ENCODE measurements around the gene MUC6. TPM values are rescaled to one million over a fixed set of nuclear protein-coding genes. Genes with fewer than 3 reads are reported as not detected.

The MUC6 gene
- total and polyA plus RNA-seq, 2 of the 8 experiments (the other 6 are each of a cell fraction or from before 2014, with no cell fraction given) = not detected

DNA sequence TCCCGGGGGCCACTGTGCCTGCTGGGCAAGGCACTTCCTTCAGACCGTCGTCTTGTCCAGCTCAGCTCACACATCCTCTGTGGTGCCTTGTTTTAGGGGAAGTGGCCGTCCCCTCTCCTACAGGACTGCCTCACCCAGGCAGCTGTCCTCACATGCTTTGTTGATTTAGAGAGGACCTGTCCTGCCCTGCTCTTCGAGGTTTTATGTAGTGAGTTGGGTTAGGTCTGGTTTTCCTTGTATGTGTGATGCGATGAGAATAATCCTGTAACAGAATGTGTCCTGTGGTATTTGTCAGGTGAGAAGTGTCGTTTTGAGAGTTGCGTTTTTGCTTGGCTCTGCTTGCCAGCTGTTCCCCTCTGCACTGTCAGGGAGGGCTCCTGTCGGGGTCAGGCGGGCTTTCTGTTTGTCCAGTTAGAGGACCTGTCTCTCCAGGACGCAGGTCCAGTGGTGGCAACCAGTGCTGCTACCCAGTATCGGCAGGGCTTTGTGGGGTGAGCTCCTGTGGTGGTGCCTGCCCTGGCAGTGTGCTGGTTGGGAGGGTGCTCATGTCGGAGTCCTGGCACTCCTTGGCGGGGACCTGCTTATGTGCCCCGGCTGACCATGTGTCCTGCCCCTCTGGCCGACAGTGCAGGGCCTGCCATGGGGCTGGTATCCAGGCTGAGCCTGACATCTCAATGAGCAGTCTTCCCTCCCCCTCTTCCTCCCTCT lies 41.3 kb downstream of the MUC6 start:
- H3K27me3 ChIP-seq (replicated peaks in 1 of 4; ENCODE audit: control insufficient read depth in 3 of 4, extremely low read depth in 1 of 4, insufficient read depth in 3 of 4, low read length in 3 of 4) = no peaks in the 10 kb centered on the region
- no peak overlapping the region for H3K4ac ChIP-seq (replicated peaks; ENCODE audit: insufficient read length, low read depth, low read length)
- H3K27ac ChIP-seq (ENCODE audit: low read depth, low read length) = no peak overlapping the region
- no peak overlapping the region for H2BK120ac ChIP-seq (replicated peaks; ENCODE audit: low read depth, low read length)
- DNase-seq (ENCODE audit: low read depth in 1 of 2, low spot score in 2 of 2) (no peak), FAIRE-seq (no peak)
- no peak overlapping the region for H2BK20ac ChIP-seq (ENCODE audit: low read length)
- H2BK15ac ChIP-seq (ENCODE audit: low read length) = no peak overlapping the region
- H3K9ac ChIP-seq (replicated peaks in 1 of 4; ENCODE audit: extremely low read depth in 1 of 4, low read depth in 3 of 4, low read length in 3 of 4) = no peak overlapping the region
- no peak overlapping the region for H3K56ac ChIP-seq (replicated peaks; ENCODE audit: insufficient read length, low read depth, low read length)
- WGBS, 2 experiments (ENCODE audit: extremely low coverage in 1 of 2, insufficient coverage in 1 of 2, insufficient read length in 1 of 2, insufficient replicate concordance in 2 of 2, low coverage in 1 of 2, low lambda C conversion rate in 2 of 2, missing lambda C conversion rate in 1 of 2) = 92% methylated on average over 16 of the region's 16 CpGs; no CpG with 5 or more reads in 1 of the 2 experiments
- no peaks in the 10 kb centered on the region; a peak in 2 of 4 replicates for H3K79me2 ChIP-seq (ENCODE audit: control insufficient read depth in 1 of 2, insufficient read depth in 2 of 2, low read length in 2 of 2)
- no peak overlapping the region for H4K91ac ChIP-seq (replicated peaks; ENCODE audit: insufficient read length, low read length)
- CTCF ChIA-PET (ENCODE audit: partially characterized antibody) = interaction anchor here (0.9 to 2.6 kb wide), 7 partner anchors 10 to 252 kb away, joined by 3 to 10 read pairs (median 4); no protein-coding TSS in a partner anchor
- H3K23ac ChIP-seq (ENCODE audit: insufficient read length) = no peak overlapping the region
- no peak overlapping the region for H4K5ac ChIP-seq (ENCODE audit: insufficient read length, low read depth, low read length)
- no peak overlapping the region for H3K18ac ChIP-seq (ENCODE audit: extremely low read depth, low read length)
- peaks cover 11 to 28% (median 23%) of the 10 kb centered on the region in 4 experiments; a peak in 7 of 8 replicates for H3K36me3 ChIP-seq (ENCODE audit: control insufficient read depth in 2 of 4, insufficient read depth in 4 of 4, low read length in 3 of 4)
- H3K9me3 ChIP-seq (ENCODE audit: insufficient read depth in 2 of 2, low read depth in 1 of 2, low read length in 1 of 2) = no peaks in the 10 kb centered on the region
- H3K14ac ChIP-seq (ENCODE audit: insufficient read length) = no peak overlapping the region
- no peak overlapping the region for H3K4me3 ChIP-seq (ENCODE audit: extremely low read depth in 1 of 4, insufficient read depth in 2 of 4, low read depth in 3 of 4, low read length in 4 of 4)
- H2BK5ac ChIP-seq (ENCODE audit: low read depth, low read length) = no peak overlapping the region
- H3K4me1 ChIP-seq (replicated peaks in 1 of 4; ENCODE audit: control insufficient read depth in 3 of 4, insufficient read depth in 4 of 4, low read length in 3 of 4) = no peaks in the 10 kb centered on the region
- POLR2A ChIA-PET (ENCODE audit: partially characterized antibody) = interaction anchor here (1.3 to 1.6 kb wide), 2 partner anchors 12 to 29 kb away, joined by 3 to 6 read pairs; no protein-coding TSS in a partner anchor
- H4K8ac ChIP-seq (ENCODE audit: extremely low read depth, insufficient read depth, low read length) = no peak overlapping the region
- no peak overlapping the region for H2BK12ac ChIP-seq (ENCODE audit: low read depth, low read length)
- H3K4me2 ChIP-seq (ENCODE audit: insufficient read depth in 1 of 2, low read depth in 2 of 2, low read length in 2 of 2) = no peak overlapping the region
- no peak overlapping the region for H2AK5ac ChIP-seq (ENCODE audit: low read depth, low read length)
- H3K79me1 ChIP-seq (ENCODE audit: low read depth, low read length) = 0 out of 2 replicates have a peak, but pooled peaks cover 2% of the 10 kb centered on the region
- H2AFZ ChIP-seq (ENCODE audit: low read length) = no peak overlapping the region
- peaks cover 0 to 19% of the 10 kb centered on the region in 2 experiments for H4K20me1 ChIP-seq (replicated peaks in 1 of 2; ENCODE audit: control insufficient read depth in 1 of 2, insufficient read depth in 2 of 2, low read length in 2 of 2)
- no peaks in the 10 kb centered on the region for H3K23me2 ChIP-seq (ENCODE audit: low read depth, low read length)
- TF ChIP-seq RAD21 (IDR thresholded peaks at IDR 0.05 in 1 of 2, conservative IDR thresholded peaks at IDR 0.05 in 1 of 2; ENCODE audit: low read depth in 2 of 2, low read length in 2 of 2) (no peak), ASH2L (IDR thresholded peaks at IDR 0.05; ENCODE audit: low read length) (no peak), SUZ12 (IDR thresholded peaks at IDR 0.05; ENCODE audit: low read length) (no peak), CHD1 (IDR thresholded peaks at IDR 0.05; ENCODE audit: low read depth, low read length) (no peak), HDAC2 (IDR thresholded peaks at IDR 0.05; ENCODE audit: borderline replicate concordance in 1 of 2, low read depth in 2 of 2, low read length in 2 of 2) (no peak), JUND (IDR thresholded peaks at IDR 0.05; ENCODE audit: low read length) (no peak), PHF8 (conservative IDR thresholded peaks at IDR 0.05; ENCODE audit: low read depth, low read length) (no peak), NANOG (IDR thresholded peaks at IDR 0.05; ENCODE audit: insufficient read depth, low read depth, low read length, poor library complexity, severe bottlenecking) (no peak), NRF1 (IDR thresholded peaks at IDR 0.05; ENCODE audit: low read depth, low read length) (no peak), SP2 (IDR thresholded peaks at IDR 0.05; ENCODE audit: low read length) (no peak), HDAC6 (IDR thresholded peaks at IDR 0.05; ENCODE audit: low read depth, low read length) (no peak), JUN (IDR thresholded peaks at IDR 0.05; ENCODE audit: low read depth, low read length) (no peak)

All from H1 (cell line).